ENCODE measurements around the gene RAD50.

- no peak for TF ChIP-seq CTCF (IDR thresholded peaks at IDR 0.05)
- TF ChIP-seq POLR2A (IDR thresholded peaks at IDR 0.05) = no peak
Measured at GRCh38 chr5:132543472-132544201, 13.1 kb upstream of the RAD50 start, which contains the start of gene IL5.
